GM10248 (cell line): ENCODE measurements around the gene CASP9.

Source experiments
- CTCF ChIA-PET: fragments of 300-600 bp; sonication (Branson Sonifier 250); formaldehyde crosslinking; extraction: SDS; loops from one replicate; lab custom pipeline; 2021; ENCODE audit warnings: antibody characterized with exemption; lab: Yijun Ruan, JAX
- POLR2A ChIA-PET: fragments of 350-650 bp; sonication (Branson Sonifier 250); formaldehyde crosslinking; extraction: SDS; loops from one replicate; lab custom pipeline; 2020; ENCODE audit warnings: antibody characterized with exemption; lab: Yijun Ruan, JAX
- DNase-seq: peaks from one replicate; pipeline ENCODE4 v3.0.0; 2012; ENCODE audit errors: extremely low spot score
- CTCF ChIP-seq: IDR thresholded peaks from 2 replicates; pipeline ENCODE4 v1.5.1; 2012; ENCODE audit warnings: mild to moderate bottlenecking, low read depth; ENCODE audit errors: extremely low read depth, missing control alignments, control extremely low read depth

The CASP9 gene

GRCh38 chr1:15524021-15524282 is at the start of gene CASP9:
TSS of gene CASP9 (minus strand) at chr1:15524215. CDS start at chr1:15524200, 15 bp downstream.
- POLR2A ChIA-PET: interaction anchor here (0.6 kb wide), 1 partner anchor 162 kb away, joined by 7 read pairs; no protein-coding TSS in a partner anchor

GRCh38 chr1:15573477-15573876 is 49.5 kb upstream of the CASP9 start:
- POLR2A ChIA-PET: no interaction called here

More at GRCh38 chr1:15524021-15524282, at the start of gene CASP9:
- CTCF ChIA-PET: no interaction called here
- no peak for TF ChIP-seq CTCF
- no peak for DNase-seq

GRCh38 chr1:15571266-15571665 is 47.3 kb upstream of the CASP9 start:
- POLR2A ChIA-PET: interaction anchor here (0.6 to 0.7 kb wide), 2 partner anchors 8 to 9 kb away, joined by 6 read pairs; no protein-coding TSS in a partner anchor
- TF ChIP-seq CTCF: no peak
- CTCF ChIA-PET: interaction anchor here (1.7 kb wide), 1 partner anchor 13 kb away, joined by 4 read pairs; no protein-coding TSS in a partner anchor
- DNase-seq: no peak

More at GRCh38 chr1:15573477-15573876, 49.5 kb upstream of the CASP9 start:
- TF ChIP-seq CTCF: no peak
- DNase-seq: no peak
- CTCF ChIA-PET: interaction anchor here (0.9 to 1.6 kb wide), 3 partner anchors 11 to 129 kb away, joined by 3 to 4 read pairs (median 3); no protein-coding TSS in a partner anchor

- ChIA-PET CTCF (interaction anchor here (1.7 kb wide), 1 partner anchor 13 kb away, joined by 4 read pairs; no protein-coding TSS in a partner anchor), POLR2A (no interaction called here)
- no peak for TF ChIP-seq CTCF
- DNase-seq: no peak
These were observed 46.8 kb upstream of the CASP9 start for GRCh38 chr1:15570861-15571260.

GRCh38 chr1:15568387-15569073 is 44.5 kb upstream of the CASP9 start:
- no peak for DNase-seq
- ChIA-PET CTCF (interaction anchor here (1.0 kb wide), 1 partner anchor 24 kb away, joined by 3 read pairs; no protein-coding TSS in a partner anchor), POLR2A (no interaction called here)
- no peak for TF ChIP-seq CTCF

- DNase-seq: no peak
- CTCF ChIA-PET: no interaction called here
- POLR2A ChIA-PET: interaction anchor here (0.7 kb wide), 1 partner anchor 44 kb away, joined by 6 read pairs; no protein-coding TSS in a partner anchor
- no peak for TF ChIP-seq CTCF
These were observed 35.3 kb upstream of the CASP9 start for GRCh38 chr1:15559189-15559810.
